Smooth muscle cell (in vitro differentiated cells): ENCODE data around the gene KCTD14. TPM values are rescaled to one million over a fixed set of nuclear protein-coding genes. Genes with fewer than 3 reads are reported as not detected.

Source experiments
- DNase-seq: peaks from one replicate; lab custom pipeline; 2025; ENCODE audit not compliant: unreplicated experiment; lab: John Stamatoyannopoulos, UW
- H2AFZ ChIP-seq: fragments of 200-600 bp; sonication (generic); 2 replicates; pipeline ENCODE4 v1.6.0; 2016; ENCODE audit warnings: antibody characterized with exemption, low read depth, mild to moderate bottlenecking
- H3F3A ChIP-seq: fragments of 200-600 bp; sonication (generic); 2 replicates; pipeline ENCODE4 v1.6.0; 2017; ENCODE audit warnings: antibody characterized with exemption, low read depth
- H3K27ac ChIP-seq: fragments of 200-600 bp; sonication (generic); 2 replicates; pipeline ENCODE4 v1.5.1; 2016; ENCODE audit warnings: low read depth, mild to moderate bottlenecking
- H3K27me3 ChIP-seq: fragments of 200-600 bp; sonication (generic); 2 replicates; pipeline ENCODE4 v1.6.1; 2016; ENCODE audit warnings: low read depth, mild to moderate bottlenecking
- H3K36me3 ChIP-seq: fragments of 200-600 bp; sonication (generic); 2 replicates; pipeline ENCODE4 v1.5.1; 2016; ENCODE audit warnings: low read depth
- H3K4me1 ChIP-seq: fragments of 200-600 bp; sonication (generic); 2 replicates; pipeline ENCODE4 v1.5.1; 2016; ENCODE audit warnings: low read depth
- H3K4me2 ChIP-seq: fragments of 200-600 bp; sonication (generic); 2 replicates; pipeline ENCODE4 v1.6.0; 2016; ENCODE audit warnings: mild to moderate bottlenecking
- H3K4me3 ChIP-seq: fragments of 200-600 bp; sonication (generic); 2 replicates; pipeline ENCODE4 v1.5.1; 2016; ENCODE audit warnings: mild to moderate bottlenecking
- H3K79me2 ChIP-seq: fragments of 200-600 bp; sonication (generic); 2 replicates; pipeline ENCODE4 v1.6.0; 2016; ENCODE audit warnings: low read depth, mild to moderate bottlenecking
- H3K9ac ChIP-seq: fragments of 200-600 bp; sonication (generic); 2 replicates; pipeline ENCODE4 v1.6.0; 2016; ENCODE audit warnings: low read depth
- H3K9me3 ChIP-seq: fragments of 200-600 bp; sonication (generic); replicated peaks from 2 replicates; pipeline ENCODE4 v1.5.1; 2016; ENCODE audit warnings: low read depth
- H4K20me1 ChIP-seq: fragments of 200-600 bp; sonication (generic); 2 replicates; pipeline ENCODE4 v1.6.0; 2016; ENCODE audit warnings: low read depth
- WGBS: methylation state at CpG from one replicate; pipeline ENCODE4 v1.1.7; 2016; ENCODE audit warnings: low lambda C conversion rate; 5-methylcytosine and 5-hydroxymethylcytosine counted together
- polyA plus RNA-seq: library from polyadenylated mRNA; unstranded; fragments of >200 nt; fragmentation: Nextera tagmentation; extraction: Ambion mirVana; gene quantifications from 2 replicates; pipeline ENCODE4 v1.2.1, GENCODE V29; 2016
- total RNA-seq: library from RNA; depleted of rRNA; stranded (reverse); fragments of >200 nt; gene quantifications from 2 replicates; pipeline ENCODE4 v1.2.3, GENCODE V29; 2014
- TF ChIP-seq, protein P1 (sequence below): fragments of 200-600 bp; sonication (generic); IDR thresholded peaks from 2 replicates; pipeline ENCODE4 v1.5.1; 2017; ENCODE audit warnings: borderline replicate concordance, mild to moderate bottlenecking, antibody characterized with exemption; ENCODE audit not compliant: insufficient read depth, poor library complexity, severe bottlenecking

The KCTD14 gene
- total and polyA plus RNA-seq, 2 experiments from 2014 or later: 1.5 to 1.7 TPM

- H3F3A ChIP-seq: peaks cover 7% of the 10 kb centered on the region
- H3K9me3 ChIP-seq: no peaks in the 10 kb centered on the region
- 89% methylated on average over 8 of the region's 8 CpGs for WGBS
Measured at GRCh38 chr11:78049348-78049747, 26.3 kb upstream of the KCTD14 start.

GRCh38 chr11:78048561-78048960, 25.5 kb upstream of the KCTD14 start:
- WGBS: 84% methylated on average over 3 of the region's 3 CpGs
- no peak for DNase-seq
- Histone ChIP-seq H3K79me2 (no peaks in the 10 kb centered on the region), H2AFZ (no peak overlapping the region), H3K9me3 (no peaks in the 10 kb centered on the region), H3K36me3 (no peaks in the 10 kb centered on the region), H3K4me1 (peaks cover 9% of the 10 kb centered on the region), H4K20me1 (no peaks in the 10 kb centered on the region), H3K4me3 (no peak overlapping the region), H3K9ac (no peak overlapping the region), H3F3A (peaks cover 7% of the 10 kb centered on the region), H3K4me2 (no peak overlapping the region), H3K27ac (no peak overlapping the region), H3K27me3 (no peaks in the 10 kb centered on the region)
- TF ChIP-seq, protein P1, sequence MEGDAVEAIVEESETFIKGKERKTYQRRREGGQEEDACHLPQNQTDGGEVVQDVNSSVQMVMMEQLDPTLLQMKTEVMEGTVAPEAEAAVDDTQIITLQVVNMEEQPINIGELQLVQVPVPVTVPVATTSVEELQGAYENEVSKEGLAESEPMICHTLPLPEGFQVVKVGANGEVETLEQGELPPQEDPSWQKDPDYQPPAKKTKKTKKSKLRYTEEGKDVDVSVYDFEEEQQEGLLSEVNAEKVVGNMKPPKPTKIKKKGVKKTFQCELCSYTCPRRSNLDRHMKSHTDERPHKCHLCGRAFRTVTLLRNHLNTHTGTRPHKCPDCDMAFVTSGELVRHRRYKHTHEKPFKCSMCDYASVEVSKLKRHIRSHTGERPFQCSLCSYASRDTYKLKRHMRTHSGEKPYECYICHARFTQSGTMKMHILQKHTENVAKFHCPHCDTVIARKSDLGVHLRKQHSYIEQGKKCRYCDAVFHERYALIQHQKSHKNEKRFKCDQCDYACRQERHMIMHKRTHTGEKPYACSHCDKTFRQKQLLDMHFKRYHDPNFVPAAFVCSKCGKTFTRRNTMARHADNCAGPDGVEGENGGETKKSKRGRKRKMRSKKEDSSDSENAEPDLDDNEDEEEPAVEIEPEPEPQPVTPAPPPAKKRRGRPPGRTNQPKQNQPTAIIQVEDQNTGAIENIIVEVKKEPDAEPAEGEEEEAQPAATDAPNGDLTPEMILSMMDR: no peak

More at GRCh38 chr11:78049348-78049747, 26.3 kb upstream of the KCTD14 start:
- DNase-seq: no peak
- Histone ChIP-seq H3K27me3 (no peaks in the 10 kb centered on the region), H4K20me1 (no peaks in the 10 kb centered on the region), H3K4me1 (peaks cover 9% of the 10 kb centered on the region), H3K9ac (no peak overlapping the region), H2AFZ (no peak overlapping the region), H3K79me2 (no peaks in the 10 kb centered on the region), H3K27ac (no peak overlapping the region), H3K4me2 (no peak overlapping the region), H3K36me3 (no peaks in the 10 kb centered on the region), H3K4me3 (no peak overlapping the region)
- TF ChIP-seq, protein P1: no peak

DNA sequence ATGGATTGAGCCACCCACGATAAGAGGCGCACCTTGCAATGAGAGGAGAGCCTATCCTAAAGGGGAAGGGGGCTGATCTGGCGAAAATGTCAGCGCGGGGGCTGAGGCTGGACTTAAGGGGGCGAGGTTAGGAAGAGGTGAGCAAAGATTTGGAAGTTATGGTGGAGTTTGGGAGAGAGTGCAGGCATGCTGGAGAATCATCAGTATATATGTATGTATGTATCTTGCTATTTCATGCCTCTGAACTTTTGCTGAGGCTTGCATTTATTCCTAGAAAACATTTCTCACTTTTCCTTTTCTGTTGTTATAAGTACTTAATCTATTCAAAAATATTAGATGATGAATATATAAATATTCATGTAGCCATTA, 23.4 kb upstream of the KCTD14 start:
- Histone ChIP-seq H4K20me1 (no peaks in the 10 kb centered on the region), H2AFZ (peak overlapping the region; percentile 90), H3K79me2 (no peaks in the 10 kb centered on the region), H3K27ac (no peak overlapping the region), H3K4me1 (peaks cover 8% of the 10 kb centered on the region), H3K4me3 (no peak overlapping the region), H3K27me3 (no peaks in the 10 kb centered on the region), H3K36me3 (no peaks in the 10 kb centered on the region), H3F3A (peaks cover 7% of the 10 kb centered on the region), H3K4me2 (peak overlapping the region; percentile 86), H3K9ac (no peak overlapping the region), H3K9me3 (no peaks in the 10 kb centered on the region)
- no peak for DNase-seq
- TF ChIP-seq, protein P1: no peak
- 16% methylated on average over 6 of the region's 6 CpGs for WGBS

DNA sequence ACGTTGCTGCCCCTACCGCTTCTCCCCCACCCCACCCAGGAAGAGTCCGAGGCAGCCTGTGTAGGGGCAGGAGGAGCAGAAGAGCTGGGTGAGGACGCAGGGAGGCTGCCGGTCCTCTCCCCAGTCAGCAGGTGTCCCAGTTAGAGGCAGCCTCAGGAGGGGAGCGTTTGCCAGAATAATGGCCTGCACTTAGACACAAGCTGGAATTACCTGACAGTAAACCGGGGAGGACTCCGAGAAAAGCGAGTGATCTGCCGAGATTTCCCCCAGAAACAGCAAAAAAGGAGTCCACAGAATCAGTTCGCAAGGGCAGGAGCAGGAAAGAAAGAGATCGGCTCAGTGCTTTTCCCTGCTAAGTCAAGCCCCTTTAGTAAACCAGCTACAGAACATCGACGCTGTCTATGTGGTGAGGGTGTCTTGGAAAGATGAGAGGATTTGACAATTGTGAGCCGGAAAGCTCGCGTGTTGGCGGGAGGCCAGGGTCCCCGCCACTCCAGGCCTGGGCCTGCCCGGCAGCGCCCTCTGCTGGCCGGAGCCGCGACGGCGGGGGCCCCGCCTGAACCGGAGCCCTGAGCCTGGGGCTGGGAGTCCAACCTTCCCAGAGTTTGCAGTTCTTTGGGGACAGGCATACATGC, 22.9 kb upstream of the KCTD14 start:
- Histone ChIP-seq H3F3A (peaks cover 2% of the 10 kb centered on the region), H4K20me1 (no peaks in the 10 kb centered on the region), H3K36me3 (no peaks in the 10 kb centered on the region), H3K4me2 (peak overlapping the region; percentile 86), H3K27ac (no peak overlapping the region), H2AFZ (peak overlapping the region; percentile 90), H3K9me3 (no peaks in the 10 kb centered on the region), H3K4me1 (peaks cover 3% of the 10 kb centered on the region), H3K9ac (no peak overlapping the region), H3K79me2 (no peaks in the 10 kb centered on the region), H3K4me3 (peak overlapping the region; percentile 42), H3K27me3 (no peaks in the 10 kb centered on the region)
- 22% methylated on average over 28 of the region's 28 CpGs for WGBS
- TF ChIP-seq, protein P1: peak; percentile 99
- peak; percentile 70 for DNase-seq
